Hepatocyte (in vitro differentiated cells): ENCODE data around the gene ADCY2. TPM values are rescaled to one million over a fixed set of nuclear protein-coding genes. Genes with fewer than 3 reads are reported as not detected.

Experiments
- DNase-seq: peaks from one replicate; pipeline ENCODE4 v3.0.0-alpha.2; 2016; ENCODE audit warnings: low spot score
- H2AFZ ChIP-seq: fragments of 200-600 bp; sonication (generic); 2 replicates; pipeline ENCODE4 v1.6.0; 2016; ENCODE audit warnings: antibody characterized with exemption, mild to moderate bottlenecking
- H3K27ac ChIP-seq: fragments of 200-600 bp; sonication (generic); 2 replicates; pipeline ENCODE4 v1.5.1; 2016; ENCODE audit warnings: mild to moderate bottlenecking
- H3K27me3 ChIP-seq: fragments of 200-600 bp; sonication (generic); 2 replicates; pipeline ENCODE4 v1.6.1; 2016
- H3K36me3 ChIP-seq: fragments of 200-600 bp; sonication (generic); replicated peaks from 2 replicates; pipeline ENCODE4 v1.5.1; 2016; ENCODE audit warnings: low read depth; ENCODE audit not compliant: insufficient read depth
- H3K4me1 ChIP-seq: fragments of 200-600 bp; sonication (generic); 2 replicates; pipeline ENCODE4 v1.5.1; 2016; ENCODE audit warnings: mild to moderate bottlenecking, moderate library complexity; ENCODE audit not compliant: insufficient read depth
- H3K4me2 ChIP-seq: fragments of 200-600 bp; sonication (generic); 2 replicates; pipeline ENCODE4 v1.6.0; 2016
- H3K4me3 ChIP-seq: fragments of 200-600 bp; sonication (generic); 2 replicates; pipeline ENCODE4 v1.5.1; 2016; ENCODE audit warnings: mild to moderate bottlenecking
- H3K79me2 ChIP-seq: fragments of 200-600 bp; sonication (generic); 2 replicates; pipeline ENCODE4 v1.6.0; 2017; ENCODE audit warnings: mild to moderate bottlenecking
- H3K9me2 ChIP-seq: fragments of 200-600 bp; sonication (generic); replicated peaks from 2 replicates; pipeline ENCODE4 v1.6.0; 2017; ENCODE audit warnings: mild to moderate bottlenecking; ENCODE audit not compliant: insufficient read depth
- H3K9me3 ChIP-seq: fragments of 200-600 bp; sonication (generic); 2 replicates; pipeline ENCODE4 v1.5.1; 2016; ENCODE audit warnings: low read depth, mild to moderate bottlenecking
- H4K20me1 ChIP-seq: fragments of 200-600 bp; sonication (generic); 2 replicates; pipeline ENCODE4 v1.6.0; 2016; ENCODE audit warnings: mild to moderate bottlenecking; ENCODE audit not compliant: insufficient read depth, poor library complexity, severe bottlenecking
- CTCF ChIP-seq: fragments of 200-600 bp; sonication (generic); IDR thresholded peaks from 2 replicates; pipeline ENCODE4 v1.5.1; 2016; ENCODE audit warnings: antibody characterized with exemption, mild to moderate bottlenecking; ENCODE audit not compliant: poor library complexity
- EZH2 ChIP-seq: fragments of 200-600 bp; sonication (generic); IDR thresholded peaks from 2 replicates; pipeline ENCODE4 v1.6.1; 2016; ENCODE audit warnings: antibody characterized with exemption, mild to moderate bottlenecking, borderline replicate concordance
- EZH2phosphoT487 ChIP-seq: fragments of 200-600 bp; sonication (generic); IDR thresholded peaks from one replicate; pipeline ENCODE4 v1.6.1; 2018; ENCODE audit warnings: antibody characterized with exemption, mild to moderate bottlenecking, low read depth, moderate library complexity; ENCODE audit not compliant: unreplicated experiment, severe bottlenecking
- WGBS: methylation state at CpG from one replicate; pipeline ENCODE4 v1.1.6; 2016; ENCODE audit warnings: low lambda C conversion rate; ENCODE audit errors: missing lambda C conversion rate; 5-methylcytosine and 5-hydroxymethylcytosine counted together
- polyA plus RNA-seq: library from polyadenylated mRNA; unstranded; fragments of >200 nt; fragmentation: Nextera tagmentation; extraction: Ambion mirVana; gene quantifications from 2 replicates; pipeline ENCODE4 v1.2.1, GENCODE V29; 2016
- total RNA-seq: library from RNA; depleted of rRNA; stranded (reverse); fragments of >200 nt; gene quantifications from 2 replicates; pipeline ENCODE4 v1.2.3, GENCODE V29; 2014

ADCY2 gene
- total and polyA plus RNA-seq, 2 experiments from 2014 or later: 3.2 to 8.5 TPM

DNA sequence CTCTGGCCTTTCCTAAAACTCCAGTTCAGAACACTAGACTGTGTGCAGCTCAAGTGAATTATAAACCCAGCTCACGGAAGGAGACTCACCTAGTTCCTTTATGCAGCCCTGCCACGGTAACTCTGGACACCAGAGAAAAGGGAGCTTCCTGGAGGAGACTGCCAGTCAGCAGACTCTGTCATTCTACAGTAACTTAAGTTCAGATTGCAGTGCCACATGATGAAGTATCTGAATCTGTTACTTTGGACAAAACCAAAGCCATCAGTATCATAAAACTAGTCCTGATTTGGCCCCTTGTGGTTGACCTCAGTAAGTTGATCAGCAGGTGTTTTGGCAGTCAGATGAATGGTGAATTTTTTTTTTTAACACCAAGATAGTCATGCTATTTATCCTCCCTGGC is 475.7 kb downstream of the ADCY2 start:
- H3K9me3 ChIP-seq: no peaks in the 10 kb centered on the region
- no peak overlapping the region for H2AFZ ChIP-seq
- H3K4me1 ChIP-seq: peaks cover 16% of the 10 kb centered on the region
- no peak overlapping the region for H3K4me2 ChIP-seq
- H3K9me2 ChIP-seq: no peaks in the 10 kb centered on the region
- H3K27ac ChIP-seq: no peak overlapping the region
- H3K27me3 ChIP-seq: no peaks in the 10 kb centered on the region
- peaks cover 3% of the 10 kb centered on the region for H3K36me3 ChIP-seq
- no peak for DNase-seq
- whole genome bisulfite sequencing: 88% methylated on average over 2 of the region's 2 CpGs
- H3K79me2 ChIP-seq: peaks cover 81% of the 10 kb centered on the region
- TF ChIP-seq EZH2 (no peak), EZH2phosphoT487 (no peak), CTCF (no peak)
- H4K20me1 ChIP-seq: peaks cover 15% of the 10 kb centered on the region
- H3K4me3 ChIP-seq: no peak overlapping the region

GRCh38 chr5:7872517-7873130 is 476.7 kb downstream of the ADCY2 start:
- Histone ChIP-seq H3K4me3 (no peak overlapping the region), H3K27ac (no peak overlapping the region), H3K9me2 (no peaks in the 10 kb centered on the region), H2AFZ (no peak overlapping the region), H3K4me1 (peaks cover 15% of the 10 kb centered on the region), H3K79me2 (peaks cover 77% of the 10 kb centered on the region), H3K36me3 (peaks cover 3% of the 10 kb centered on the region), H3K4me2 (no peak overlapping the region), H3K27me3 (no peaks in the 10 kb centered on the region), H4K20me1 (peaks cover 15% of the 10 kb centered on the region), H3K9me3 (no peaks in the 10 kb centered on the region)
- TF ChIP-seq EZH2phosphoT487: no peak
- no peak for TF ChIP-seq EZH2
- TF ChIP-seq CTCF: no peak
- 92% methylated on average over 4 of the region's 4 CpGs for WGBS
- DNase-seq: no peak

DNA sequence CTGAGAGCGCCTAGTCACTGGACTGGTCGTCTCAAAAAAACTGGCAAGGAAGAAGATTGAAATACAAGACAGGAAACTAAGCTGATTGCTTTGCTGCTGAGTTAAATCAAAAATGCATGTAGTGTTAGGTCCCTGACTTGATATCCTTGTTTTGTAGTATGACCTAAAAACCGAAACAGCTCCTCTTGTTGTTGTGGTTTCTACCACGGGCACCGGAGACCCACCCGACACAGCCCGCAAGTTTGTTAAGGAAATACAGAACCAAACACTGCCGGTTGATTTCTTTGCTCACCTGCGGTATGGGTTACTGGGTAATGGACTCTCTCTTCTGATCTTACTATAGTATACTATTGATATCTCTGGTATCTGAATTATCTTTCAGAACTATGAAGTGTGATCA is 477.3 kb downstream of the ADCY2 start:
- no peak overlapping the region for H3K4me3 ChIP-seq

More for the DNA sequence above, 477.3 kb downstream of the ADCY2 start:
- DNase-seq: no peak
- Histone ChIP-seq H3K9me3 (no peaks in the 10 kb centered on the region), H3K36me3 (peaks cover 3% of the 10 kb centered on the region), H3K79me2 (peaks cover 71% of the 10 kb centered on the region), H3K4me2 (no peak overlapping the region), H2AFZ (no peak overlapping the region), H3K4me1 (peaks cover 12% of the 10 kb centered on the region), H3K27me3 (no peaks in the 10 kb centered on the region), H4K20me1 (peaks cover 15% of the 10 kb centered on the region), H3K27ac (no peak overlapping the region), H3K9me2 (no peaks in the 10 kb centered on the region)
- WGBS: 97% methylated on average over 9 of the region's 9 CpGs
- TF ChIP-seq EZH2phosphoT487: no peak
- TF ChIP-seq EZH2: no peak
- no peak for TF ChIP-seq CTCF
